Body of pancreas (tissue), 4 donors: ENCODE results near the gene ATXN7L1.

ENCODE experiments used
- POLR2A ChIP-seq, 3 donors: fragments of 450-650 bp; IDR thresholded peaks; one replicate each; pipeline ENCODE4 v1.6.1; 2016; ENCODE audit warnings: antibody characterized with exemption in 3 of 3, mild to moderate bottlenecking in 2 of 3
- TF ChIP-seq, protein P1 (sequence below), 7 experiments: fragments of 450-650 bp in 4 of 7; fragments of 200-600 bp in 3 of 7; sonication (generic) in 3 of 7; IDR thresholded peaks; one replicate each; pipeline ENCODE4 v1.5.1; 2016 to 2019; ENCODE audit warnings: antibody characterized with exemption in 7 of 7

DNA sequence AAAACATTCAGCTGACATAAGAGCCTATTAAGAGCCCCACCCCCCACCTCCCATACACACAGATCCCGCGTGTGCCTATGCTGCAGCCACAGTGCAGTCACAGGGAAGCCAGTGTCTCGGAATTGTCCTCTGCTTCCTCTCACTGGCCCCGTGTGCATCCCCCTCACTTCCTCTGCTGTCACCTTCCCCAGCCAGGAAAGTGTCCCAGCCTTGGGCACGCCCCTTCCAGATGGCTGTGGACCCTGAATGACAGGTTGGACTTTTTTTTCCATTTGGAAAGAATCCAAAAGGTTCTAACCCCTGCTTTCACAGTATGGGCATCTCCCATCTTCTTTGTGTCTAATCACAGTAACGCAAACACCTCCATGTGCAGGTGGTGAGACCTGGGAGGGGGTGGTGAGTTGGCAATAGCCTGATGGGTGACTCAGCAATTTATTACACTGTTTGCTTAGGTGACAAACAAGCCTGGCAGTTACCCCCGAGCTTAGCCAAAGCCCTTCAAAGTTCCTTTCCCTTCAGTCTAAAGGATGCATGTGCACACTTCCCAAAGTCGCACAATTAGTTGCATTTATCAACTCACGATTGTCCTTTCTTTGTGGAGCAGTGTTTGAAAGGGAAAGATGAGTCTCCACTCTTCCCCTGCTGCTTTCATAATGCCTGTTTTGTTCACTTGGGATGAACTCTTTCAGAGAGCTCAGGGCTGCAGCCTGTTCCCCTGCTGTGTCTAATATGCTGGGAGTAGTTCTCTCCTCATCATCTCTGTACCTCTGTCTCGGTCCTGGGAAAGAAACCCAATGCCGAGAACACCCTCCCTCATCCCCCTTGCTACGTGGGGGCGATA lies 227.6 kb downstream of the ATXN7L1 start:
- TF ChIP-seq, protein P1, sequence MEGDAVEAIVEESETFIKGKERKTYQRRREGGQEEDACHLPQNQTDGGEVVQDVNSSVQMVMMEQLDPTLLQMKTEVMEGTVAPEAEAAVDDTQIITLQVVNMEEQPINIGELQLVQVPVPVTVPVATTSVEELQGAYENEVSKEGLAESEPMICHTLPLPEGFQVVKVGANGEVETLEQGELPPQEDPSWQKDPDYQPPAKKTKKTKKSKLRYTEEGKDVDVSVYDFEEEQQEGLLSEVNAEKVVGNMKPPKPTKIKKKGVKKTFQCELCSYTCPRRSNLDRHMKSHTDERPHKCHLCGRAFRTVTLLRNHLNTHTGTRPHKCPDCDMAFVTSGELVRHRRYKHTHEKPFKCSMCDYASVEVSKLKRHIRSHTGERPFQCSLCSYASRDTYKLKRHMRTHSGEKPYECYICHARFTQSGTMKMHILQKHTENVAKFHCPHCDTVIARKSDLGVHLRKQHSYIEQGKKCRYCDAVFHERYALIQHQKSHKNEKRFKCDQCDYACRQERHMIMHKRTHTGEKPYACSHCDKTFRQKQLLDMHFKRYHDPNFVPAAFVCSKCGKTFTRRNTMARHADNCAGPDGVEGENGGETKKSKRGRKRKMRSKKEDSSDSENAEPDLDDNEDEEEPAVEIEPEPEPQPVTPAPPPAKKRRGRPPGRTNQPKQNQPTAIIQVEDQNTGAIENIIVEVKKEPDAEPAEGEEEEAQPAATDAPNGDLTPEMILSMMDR (IDR thresholded peaks at IDR 0.05): no peak
- no peak for TF ChIP-seq POLR2A (IDR thresholded peaks at IDR 0.05)
